MCF 10A (cell line): ENCODE measurements around the gene DNM3. TPM values are rescaled to one million over a fixed set of nuclear protein-coding genes. Genes with fewer than 3 reads are reported as not detected.

Source experiments
- BruUV-seq: library from RNA; stranded (reverse); fragments of 400-500 nt; replicated peaks from 2 replicates; lab custom pipeline; 2021; lab: Mats Ljungman, UMichigan
- CTCF ChIA-PET: fragments of 300-600 bp; sonication (Branson Sonifier 250); formaldehyde crosslinking; extraction: SDS; loops from one replicate; lab custom pipeline; 2021; ENCODE audit warnings: antibody characterized with exemption, inconsistent platforms; lab: Yijun Ruan, JAX
- POLR2A ChIA-PET: fragments of 300-600, 350-650 bp; sonication (Branson Sonifier 250); formaldehyde crosslinking; extraction: SDS; loops from one replicate; lab custom pipeline; 2020; ENCODE audit warnings: antibody characterized with exemption, inconsistent platforms; lab: Yijun Ruan, JAX
- DNase-seq: peaks from one replicate; pipeline ENCODE4 v3.0.0-alpha.2; 2018; ENCODE audit not compliant: unreplicated experiment
- H3K27ac Mint-ChIP-seq: one replicate; pipeline ENCODE4 v1.8.0; 2022; ENCODE audit warnings: mild to moderate bottlenecking, low read depth, mixed read lengths; ENCODE audit not compliant: unreplicated experiment
- H3K27me3 Mint-ChIP-seq: one replicate; pipeline ENCODE4 v1.8.0; 2022; ENCODE audit warnings: mixed read lengths; ENCODE audit not compliant: insufficient read depth, unreplicated experiment
- H3K36me3 Mint-ChIP-seq: one replicate; pipeline ENCODE4 v1.8.0; 2022; ENCODE audit warnings: mild to moderate bottlenecking, moderate library complexity, mixed read lengths; ENCODE audit not compliant: insufficient read depth, unreplicated experiment
- H3K4me1 Mint-ChIP-seq: one replicate; pipeline ENCODE4 v1.8.0; 2022; ENCODE audit warnings: mixed read lengths; ENCODE audit not compliant: insufficient read depth, unreplicated experiment
- H3K4me3 Mint-ChIP-seq: one replicate; pipeline ENCODE4 v1.8.0; 2022; ENCODE audit warnings: mild to moderate bottlenecking, moderate library complexity, mixed read lengths; ENCODE audit not compliant: unreplicated experiment
- H3K9me3 Mint-ChIP-seq: one replicate; pipeline ENCODE4 v1.8.0; 2022; ENCODE audit warnings: mixed read lengths; ENCODE audit not compliant: unreplicated experiment
- CTCF ChIP-seq: fragments of 200-600 bp; IDR thresholded peaks from one replicate; pipeline ENCODE4 v1.8.0; 2022; ENCODE audit warnings: antibody characterized with exemption, mild to moderate bottlenecking; ENCODE audit not compliant: unreplicated experiment
- intact Hi-C: fragments of 100-400 bp; cut with micrococcal nuclease; formaldehyde crosslinking; loops from 2 replicates; pipeline ENCODE4 v1.14.1; 2022
- total RNA-seq: library from RNA; stranded (reverse); gene quantifications from 2 replicates; pipeline ENCODE4 v1.2.3, GENCODE V29; 2022

Gene DNM3
- total RNA-seq, 1 experiment from 2014 or later: 0.68 TPM

GRCh38 chr1:171935664-171936063, 94.4 kb downstream of the DNM3 start:
- H3K9me3 Mint-ChIP-seq: no peaks in the 10 kb centered on the region
- no TSS peak for BruUV-seq
- ChIA-PET CTCF (interaction anchor here (0.6 to 1.1 kb wide), 2 partner anchors 15 to 135 kb away, joined by 4 read pairs; no protein-coding TSS in a partner anchor), POLR2A (no interaction called here)
- no peak overlapping the region for H3K4me3 Mint-ChIP-seq
- no peaks in the 10 kb centered on the region for H3K36me3 Mint-ChIP-seq
- TF ChIP-seq CTCF: no peak
- H3K4me1 Mint-ChIP-seq: no peaks in the 10 kb centered on the region
- intact Hi-C loops: no loop called here
- no peaks in the 10 kb centered on the region for H3K27me3 Mint-ChIP-seq
- DNase-seq: no peak
- H3K27ac Mint-ChIP-seq: no peak overlapping the region

GRCh38 chr1:171937938-171938337, 96.6 kb downstream of the DNM3 start:
- H3K27ac Mint-ChIP-seq: no peak overlapping the region
- ChIA-PET POLR2A (no interaction called here), CTCF (interaction anchor here (0.7 to 1.3 kb wide), 2 partner anchors 82 to 136 kb away, joined by 4 read pairs; no protein-coding TSS in a partner anchor)
- H3K36me3 Mint-ChIP-seq: no peaks in the 10 kb centered on the region
- no peaks in the 10 kb centered on the region for H3K9me3 Mint-ChIP-seq
- DNase-seq: no peak
- H3K27me3 Mint-ChIP-seq: no peaks in the 10 kb centered on the region
- no peak overlapping the region for H3K4me3 Mint-ChIP-seq
- BruUV-seq: no TSS peak
- intact Hi-C loops: no loop called here
- TF ChIP-seq CTCF: no peak
- H3K4me1 Mint-ChIP-seq: no peaks in the 10 kb centered on the region

GRCh38 chr1:171939740-171940139, 98.4 kb downstream of the DNM3 start:
- ChIA-PET POLR2A (no interaction called here), CTCF (no interaction called here)
- BruUV-seq: no TSS peak

GRCh38 chr1:171940368-171940767, 99.1 kb downstream of the DNM3 start:
- Mint-ChIP-seq H3K27me3 (no peaks in the 10 kb centered on the region), H3K36me3 (no peaks in the 10 kb centered on the region), H3K4me1 (no peaks in the 10 kb centered on the region), H3K4me3 (no peak overlapping the region), H3K9me3 (no peaks in the 10 kb centered on the region), H3K27ac (no peak overlapping the region)
- POLR2A ChIA-PET: no interaction called here
- TF ChIP-seq CTCF: no peak
- intact Hi-C loops: no loop called here
- no peak for DNase-seq
- no TSS peak for BruUV-seq
- CTCF ChIA-PET: no interaction called here

More at GRCh38 chr1:171939740-171940139, 98.4 kb downstream of the DNM3 start:
- no peak for DNase-seq
- Mint-ChIP-seq H3K9me3 (no peaks in the 10 kb centered on the region), H3K4me3 (no peak overlapping the region), H3K36me3 (no peaks in the 10 kb centered on the region), H3K27ac (no peak overlapping the region), H3K27me3 (no peaks in the 10 kb centered on the region), H3K4me1 (no peaks in the 10 kb centered on the region)
- intact Hi-C loops: no loop called here
- TF ChIP-seq CTCF: no peak
